ENCODE data around the gene INVS.
"Not testable (repeated sequence)": the region's sequence is repeated elsewhere in the genome, so short reads cannot be mapped to it uniquely, and the experiment has no call there.

INVS gene

GRCh38 chr9:100098887-100099721 lies at the start of gene INVS, which contains the start of gene ERP44:
INVS (plus strand) TSS chr9:100099243; CDS start chr9:100104522, 5,279 bp downstream.
ERP44 (minus strand) TSS chr9:100099000; CDS start chr9:100098840, 160 bp downstream.
- peak within 1 kb of the TSS; percentile 100 for H3K4me3 ChIP-seq (ENCODE audit: control insufficient read depth, low read depth, low read length)
- TF ChIP-seq CTCF (IDR thresholded peaks at IDR 0.05; ENCODE audit: control insufficient read depth, insufficient read depth, low read depth, low read length, missing control alignments): no peak
- DNase-seq (ENCODE audit: low read depth): peak; percentile 93

GRCh38 chr9:100049551-100049950 lies 49.5 kb upstream of the INVS start:
- no peak overlapping the region for H3K4me3 ChIP-seq (ENCODE audit: control insufficient read depth, low read depth, low read length)
- TF ChIP-seq CTCF (IDR thresholded peaks at IDR 0.05; ENCODE audit: control insufficient read depth, insufficient read depth, low read depth, low read length, missing control alignments): no peak
- no peak for DNase-seq (ENCODE audit: low read depth)

GRCh38 chr9:100052375-100052774 lies 46.7 kb upstream of the INVS start:
- H3K4me3 ChIP-seq (ENCODE audit: control insufficient read depth, low read depth, low read length): no peak overlapping the region
- no peak for TF ChIP-seq CTCF (IDR thresholded peaks at IDR 0.05; ENCODE audit: control insufficient read depth, insufficient read depth, low read depth, low read length, missing control alignments)
- DNase-seq (ENCODE audit: low read depth): no peak

GRCh38 chr9:100056561-100056960 lies 42.5 kb upstream of the INVS start:
- no peak for DNase-seq (ENCODE audit: low read depth)
- no peak for TF ChIP-seq CTCF (IDR thresholded peaks at IDR 0.05; ENCODE audit: control insufficient read depth, insufficient read depth, low read depth, low read length, missing control alignments)
- no peak overlapping the region for H3K4me3 ChIP-seq (ENCODE audit: control insufficient read depth, low read depth, low read length)

GRCh38 chr9:100057624-100058023 lies 41.4 kb upstream of the INVS start:
- TF ChIP-seq CTCF (IDR thresholded peaks at IDR 0.05; ENCODE audit: control insufficient read depth, insufficient read depth, low read depth, low read length, missing control alignments): no peak
- DNase-seq (ENCODE audit: low read depth): no peak
- no peak overlapping the region for H3K4me3 ChIP-seq (ENCODE audit: control insufficient read depth, low read depth, low read length)

GRCh38 chr9:100058699-100059579 lies 40.1 kb upstream of the INVS start:
- no peak overlapping the region for H3K4me3 ChIP-seq (ENCODE audit: control insufficient read depth, low read depth, low read length)
- DNase-seq (ENCODE audit: low read depth): no peak
- no peak for TF ChIP-seq CTCF (IDR thresholded peaks at IDR 0.05; ENCODE audit: control insufficient read depth, insufficient read depth, low read depth, low read length, missing control alignments)

- not testable (repeated sequence) for H3K4me3 ChIP-seq (ENCODE audit: control insufficient read depth, low read depth, low read length); DNase-seq (ENCODE audit: low read depth)
Measured at GRCh38 chr9:100062683-100063082, 36.4 kb upstream of the INVS start.
